Esophagus squamous epithelium (tissue), 4 donors: ENCODE results near the gene PRELID3B.

Source experiments
- POLR2A ChIP-seq, 4 donors: fragments of 450-650 bp; IDR thresholded peaks; one replicate each; pipeline ENCODE4 v1.6.1; 2017; ENCODE audit warnings: antibody characterized with exemption in 4 of 4, mild to moderate bottlenecking in 4 of 4, moderate library complexity in 3 of 4
- TF ChIP-seq, protein P1 (sequence below), 6 experiments: fragments of 450-650 bp in 4 of 6; fragments of 200-600 bp in 2 of 6; sonication (generic) in 2 of 6; IDR thresholded peaks; one replicate each; pipeline ENCODE4 v1.5.1; 2016 to 2019; ENCODE audit warnings: antibody characterized with exemption in 6 of 6, mild to moderate bottlenecking in 4 of 6, moderate library complexity in 4 of 6

DNA sequence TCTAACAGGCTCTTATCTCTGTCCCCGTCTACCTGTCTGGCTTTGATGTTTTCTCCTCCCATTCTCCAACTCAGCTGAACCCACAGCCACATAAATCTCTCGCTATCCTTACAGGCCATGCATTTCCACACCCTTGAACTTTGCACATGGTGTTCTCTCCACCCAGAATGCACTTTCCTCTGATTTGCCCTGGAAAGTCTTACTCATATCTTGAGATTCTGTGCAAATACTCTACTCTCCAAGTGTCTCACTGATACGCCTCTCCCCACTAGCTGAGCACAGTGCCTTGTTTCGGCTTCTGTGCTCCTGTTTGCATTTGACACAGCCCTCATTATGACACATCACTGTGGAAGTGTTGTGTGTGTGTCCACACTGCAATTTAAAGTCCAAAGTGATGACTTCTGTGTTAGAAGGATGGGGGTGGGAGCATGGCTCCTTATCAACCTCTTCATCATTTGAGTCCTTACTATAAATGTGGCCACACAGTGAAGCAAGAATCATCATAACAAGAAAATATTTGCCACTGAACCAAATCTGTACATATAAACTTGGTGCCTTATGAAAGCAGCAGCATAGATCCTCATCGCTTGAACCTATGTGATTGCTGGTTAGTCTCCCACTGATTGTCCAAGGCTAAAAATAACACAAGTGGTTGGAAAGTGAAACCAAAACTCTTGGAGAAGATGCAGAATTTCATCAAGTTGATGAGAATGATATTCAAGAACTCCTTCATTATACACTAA lies 5.5 kb upstream of the PRELID3B start:
- TF ChIP-seq, protein P1, sequence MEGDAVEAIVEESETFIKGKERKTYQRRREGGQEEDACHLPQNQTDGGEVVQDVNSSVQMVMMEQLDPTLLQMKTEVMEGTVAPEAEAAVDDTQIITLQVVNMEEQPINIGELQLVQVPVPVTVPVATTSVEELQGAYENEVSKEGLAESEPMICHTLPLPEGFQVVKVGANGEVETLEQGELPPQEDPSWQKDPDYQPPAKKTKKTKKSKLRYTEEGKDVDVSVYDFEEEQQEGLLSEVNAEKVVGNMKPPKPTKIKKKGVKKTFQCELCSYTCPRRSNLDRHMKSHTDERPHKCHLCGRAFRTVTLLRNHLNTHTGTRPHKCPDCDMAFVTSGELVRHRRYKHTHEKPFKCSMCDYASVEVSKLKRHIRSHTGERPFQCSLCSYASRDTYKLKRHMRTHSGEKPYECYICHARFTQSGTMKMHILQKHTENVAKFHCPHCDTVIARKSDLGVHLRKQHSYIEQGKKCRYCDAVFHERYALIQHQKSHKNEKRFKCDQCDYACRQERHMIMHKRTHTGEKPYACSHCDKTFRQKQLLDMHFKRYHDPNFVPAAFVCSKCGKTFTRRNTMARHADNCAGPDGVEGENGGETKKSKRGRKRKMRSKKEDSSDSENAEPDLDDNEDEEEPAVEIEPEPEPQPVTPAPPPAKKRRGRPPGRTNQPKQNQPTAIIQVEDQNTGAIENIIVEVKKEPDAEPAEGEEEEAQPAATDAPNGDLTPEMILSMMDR (IDR thresholded peaks at IDR 0.05) = no peak
- no peak for TF ChIP-seq POLR2A (IDR thresholded peaks at IDR 0.05)
